Heart right ventricle (tissue), 16 donors: ENCODE results near the gene PAQR8. TPM values are rescaled to one million over a fixed set of nuclear protein-coding genes. Genes with fewer than 3 reads are reported as not detected.

Experiments used
- ATAC-seq, 8 donors: fragments of 200-7000 bp; cut with Tn5 transposase; one replicate each; pipeline ENCODE4 v1.9.1; 2020; ENCODE audit warnings: mild to moderate bottlenecking in 8 of 8, moderate library complexity in 8 of 8, moderate number of reproducible peaks in 1 of 8
- DNase-seq, 2 donors: peaks; one replicate each; pipeline ENCODE4 v3.0.0-alpha.2; 2020
- H3K27ac ChIP-seq, 10 donors: fragments of 200-600 bp; sonication (generic) in 2 of 10; one replicate each; pipeline versions ENCODE4 v1.5.0 to v1.8.0; 2020 to 2022; ENCODE audit warnings: mild to moderate bottlenecking in 3 of 10
- H3K27me3 ChIP-seq, 7 donors: fragments of 200-600 bp; one replicate each; pipeline ENCODE4 v1.8.0; 2021 to 2022; ENCODE audit warnings: mild to moderate bottlenecking in 2 of 7
- H3K36me3 ChIP-seq, 9 donors: fragments of 200-600 bp; sonication (generic) in 1 of 9; one replicate each; pipeline versions ENCODE4 v1.5.0 to v1.8.0; 2020 to 2022; ENCODE audit warnings: mild to moderate bottlenecking in 2 of 9
- H3K4me1 ChIP-seq, 9 donors: fragments of 200-600 bp; sonication (generic) in 1 of 9; one replicate each; pipeline versions ENCODE4 v1.5.0 to v1.8.0; 2020 to 2022; ENCODE audit warnings: mild to moderate bottlenecking in 4 of 9
- H3K4me3 ChIP-seq, 10 donors: fragments of 200-600 bp; sonication (generic) in 2 of 10; one replicate each; pipeline versions ENCODE4 v1.5.0 to v1.8.0; 2020 to 2022; ENCODE audit warnings: mild to moderate bottlenecking in 7 of 10, moderate library complexity in 2 of 10
- H3K9me3 ChIP-seq, 11 donors: fragments of 200-600 bp in 10 of 11; sonication (generic) in 2 of 11; one replicate each; pipeline versions ENCODE4 v1.5.0 to v1.8.0; 2013 to 2022; ENCODE audit warnings: mild to moderate bottlenecking in 2 of 11, control low read depth in 1 of 11, moderate library complexity in 1 of 11
- WGBS, 2 donors: extraction: QIAGEN DNeasy Blood & Tissue Kit; methylation state at CpG; one replicate each; pipeline ENCODE4 v1.1.7; 2013; ENCODE audit warnings: inconsistent platforms in 1 of 2; 5-methylcytosine and 5-hydroxymethylcytosine counted together
- intact Hi-C, 10 donors: fragments of 100-400 bp; cut with DNase I; formaldehyde crosslinking; loops; one replicate each; pipeline versions ENCODE4 v1.11.1 to v1.14.2; 2022
- polyA plus RNA-seq, 2 donors: library from polyadenylated mRNA; stranded (reverse); fragments of 200-250 nt; gene quantifications; one replicate each; pipeline ENCODE4 v1.2.3, GENCODE V29; 2013
- total RNA-seq, 10 donors: library from RNA; stranded (reverse); fragmentation: NEBNext Ultra II Directional in 3 of 10; extraction: Animal tissue kit (Norgen Biotek cat#: 25700) in 3 of 10; gene quantifications; one replicate each; pipeline versions ENCODE4 v1.2.1 to v1.2.4, GENCODE V29; 2021 to 2023
- TF ChIP-seq, protein P1 (sequence below), 9 donors: fragments of 200-600 bp; sonication (generic) in 2 of 9; IDR thresholded peaks; one replicate each; pipeline versions ENCODE4 v1.5.0 to v1.8.0; 2021 to 2022; ENCODE audit warnings: antibody characterized with exemption in 9 of 9, mild to moderate bottlenecking in 5 of 9, moderate library complexity in 1 of 9
- donor health status: Arrhythmogenic right ventricular cardiomyopathy.
- donor health status: ischemic (EF 13 %, LVEDD 7.1; RV severe dilation, severe dysfunction).
- donor health status: healthy with polysubstance abuse.
- donor health status: DM: no; HTN: yes; CAD: no.
- donor health status: DM: no; HTN: no; CAD: no.
- donor health status: ischemic (EF 25% LVEDD 6.9; RV normal size, moderate dysfunction).
- donor health status: ischemic (EF 25% LVEDD 5.7; RV mildly dilated, moderate dysfunction).
- donor health status: healthy.
- donor health status: DM: yes; HTN: yes; CAD: no.
- donor health status: Ischemic cardiomyopathy.
- donor health status: ischemic (EF 35%, LVEDD 5.7; RV mildly dilated, moderate dysfunction).
- donor health status: nonischemic (EF 11% LVEDD 7.7; RV severe dilation, severe dysfunction).
- donor health status: DM: yes; HTN: yes; CAD: no.
- donor health status: PGD.
- donor health status: ischemic (EF 29% LVEDD 5.4; RV normal size, mild dysfunction).
- donor health status: nonischemic (EF 23%, LVEDD 6.1; RV moderate dilation, normal function).

Gene PAQR8
- total and polyA plus RNA-seq, 12 donors: 1.0 to 6.3 (median 2.8) TPM

DNA sequence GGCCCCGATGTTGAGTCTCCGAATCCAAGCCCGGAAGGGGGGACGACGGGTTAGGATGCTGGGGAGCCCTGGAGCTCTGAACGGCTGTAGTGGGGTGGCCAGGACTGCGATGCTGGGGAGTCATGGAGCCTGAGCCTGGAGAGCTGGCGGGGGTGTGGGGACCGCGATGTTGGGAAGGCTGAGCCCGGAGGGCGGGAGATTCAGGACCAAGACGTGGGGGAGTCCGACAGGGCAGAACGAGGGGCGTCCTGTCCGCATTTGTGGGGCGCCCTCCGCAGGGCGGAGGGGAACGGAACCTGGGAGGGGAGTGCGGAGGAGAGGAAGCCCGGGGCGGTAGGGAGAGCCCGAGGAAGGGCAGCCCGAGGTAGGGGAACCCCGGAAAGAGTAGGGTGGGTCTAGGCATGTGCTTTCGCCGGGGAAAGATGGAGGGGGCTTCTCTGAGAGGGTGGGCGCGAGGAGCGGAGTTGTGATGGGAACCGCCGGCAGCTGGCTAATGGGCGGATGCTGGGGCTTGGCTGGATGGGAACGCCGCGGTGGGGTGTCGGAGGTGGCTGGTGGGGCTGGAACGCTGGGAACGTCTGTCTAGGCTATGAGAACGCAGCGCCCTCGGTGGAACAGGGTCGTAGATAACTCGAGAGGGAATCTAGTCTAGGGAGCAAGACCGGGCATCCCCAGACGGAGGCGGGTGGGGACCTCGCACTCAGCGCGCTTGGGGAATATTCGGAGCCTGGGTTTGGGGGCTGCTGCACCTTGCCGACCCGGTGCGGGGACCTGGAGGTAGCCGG, 684 bp downstream of the PAQR8 start:
- TF ChIP-seq, protein P1, sequence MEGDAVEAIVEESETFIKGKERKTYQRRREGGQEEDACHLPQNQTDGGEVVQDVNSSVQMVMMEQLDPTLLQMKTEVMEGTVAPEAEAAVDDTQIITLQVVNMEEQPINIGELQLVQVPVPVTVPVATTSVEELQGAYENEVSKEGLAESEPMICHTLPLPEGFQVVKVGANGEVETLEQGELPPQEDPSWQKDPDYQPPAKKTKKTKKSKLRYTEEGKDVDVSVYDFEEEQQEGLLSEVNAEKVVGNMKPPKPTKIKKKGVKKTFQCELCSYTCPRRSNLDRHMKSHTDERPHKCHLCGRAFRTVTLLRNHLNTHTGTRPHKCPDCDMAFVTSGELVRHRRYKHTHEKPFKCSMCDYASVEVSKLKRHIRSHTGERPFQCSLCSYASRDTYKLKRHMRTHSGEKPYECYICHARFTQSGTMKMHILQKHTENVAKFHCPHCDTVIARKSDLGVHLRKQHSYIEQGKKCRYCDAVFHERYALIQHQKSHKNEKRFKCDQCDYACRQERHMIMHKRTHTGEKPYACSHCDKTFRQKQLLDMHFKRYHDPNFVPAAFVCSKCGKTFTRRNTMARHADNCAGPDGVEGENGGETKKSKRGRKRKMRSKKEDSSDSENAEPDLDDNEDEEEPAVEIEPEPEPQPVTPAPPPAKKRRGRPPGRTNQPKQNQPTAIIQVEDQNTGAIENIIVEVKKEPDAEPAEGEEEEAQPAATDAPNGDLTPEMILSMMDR (IDR thresholded peaks at IDR 0.05): peak in 2 of 9 donors; percentile 10 to 20
- intact Hi-C loops: loop anchor here in 5 of 10 donors (2.0 to 5.0 kb wide), 4 partner anchors 35 to 80 kb away; partner anchors contain the start of gene MCM3 (in 3 of the 5)
- peaks cover 0 to 36% (median 17%) of the 10 kb centered on the region in 9 donors for H3K4me1 ChIP-seq
- H3K9me3 ChIP-seq: no peaks in the 10 kb centered on the region
- H3K36me3 ChIP-seq: peaks cover 0 to 6% (median 0%) of the 10 kb centered on the region in 9 donors
- ATAC-seq (peak; percentile 30 to 67 (median 40)), DNase-seq (peak; percentile 25 to 28)
- WGBS, 2 donors: 1 to 2% methylated on average over 57 of the region's 57 CpGs
- peak overlapping the region; percentile 66 to 93 (median 80) for H3K27ac ChIP-seq
- peak overlapping the region; percentile 73 to 93 (median 89) for H3K4me3 ChIP-seq
- H3K27me3 ChIP-seq: no peaks in the 10 kb centered on the region

DNA sequence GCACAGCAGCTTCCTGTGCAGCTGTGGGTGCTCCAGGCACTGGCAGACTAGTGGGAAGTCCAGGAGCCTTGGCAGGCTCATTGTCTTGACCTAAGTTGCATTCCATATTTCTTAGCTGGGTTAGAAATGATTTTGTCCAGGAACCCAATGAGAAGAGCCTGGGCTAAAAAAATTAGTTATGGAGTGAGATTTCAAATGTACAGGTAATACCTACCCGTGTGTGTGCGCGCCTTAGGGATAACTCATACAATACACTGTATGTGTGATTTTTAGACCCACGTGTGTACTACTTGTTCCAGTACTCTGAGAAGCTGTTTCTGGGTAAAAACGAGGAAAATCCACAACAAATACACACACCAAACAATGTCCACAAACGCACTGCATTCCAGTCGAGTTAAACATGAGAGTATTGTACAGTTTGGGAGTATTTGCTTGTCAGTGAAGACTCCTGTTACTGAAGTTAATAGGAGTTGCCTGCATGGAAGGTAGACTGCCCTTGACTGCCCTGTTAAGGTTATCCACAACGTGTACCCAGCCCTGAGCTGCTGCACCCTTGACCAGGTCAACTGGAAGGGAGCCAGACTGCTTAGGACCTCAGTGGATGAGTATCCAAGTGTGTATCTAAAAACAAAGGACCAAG, 1.4 kb downstream of the PAQR8 start:
- no peaks in the 10 kb centered on the region for H3K9me3 ChIP-seq
- TF ChIP-seq, protein P1 (IDR thresholded peaks at IDR 0.05): no peak
- H3K4me1 ChIP-seq: peaks cover 0 to 36% (median 17%) of the 10 kb centered on the region in 9 donors
- WGBS, 2 donors: 62 to 63% methylated on average over 8 of the region's 8 CpGs
- H3K27ac ChIP-seq: peak overlapping the region in 3 of 10 donors; percentile 73 to 93 (median 83)
- H3K4me3 ChIP-seq: peak overlapping the region in 9 of 10 donors; percentile 73 to 93 (median 91)
- DNase-seq (no peak), ATAC-seq (peak in 1 of 8 donors; percentile 17)
- intact Hi-C loops: loop anchor here in 5 of 10 donors (2.0 to 5.0 kb wide), 4 partner anchors 34 to 81 kb away; partner anchors contain the start of gene MCM3 (in 3 of the 5)
- peaks cover 0 to 12% (median 0%) of the 10 kb centered on the region in 9 donors for H3K36me3 ChIP-seq
- H3K27me3 ChIP-seq: no peaks in the 10 kb centered on the region

DNA sequence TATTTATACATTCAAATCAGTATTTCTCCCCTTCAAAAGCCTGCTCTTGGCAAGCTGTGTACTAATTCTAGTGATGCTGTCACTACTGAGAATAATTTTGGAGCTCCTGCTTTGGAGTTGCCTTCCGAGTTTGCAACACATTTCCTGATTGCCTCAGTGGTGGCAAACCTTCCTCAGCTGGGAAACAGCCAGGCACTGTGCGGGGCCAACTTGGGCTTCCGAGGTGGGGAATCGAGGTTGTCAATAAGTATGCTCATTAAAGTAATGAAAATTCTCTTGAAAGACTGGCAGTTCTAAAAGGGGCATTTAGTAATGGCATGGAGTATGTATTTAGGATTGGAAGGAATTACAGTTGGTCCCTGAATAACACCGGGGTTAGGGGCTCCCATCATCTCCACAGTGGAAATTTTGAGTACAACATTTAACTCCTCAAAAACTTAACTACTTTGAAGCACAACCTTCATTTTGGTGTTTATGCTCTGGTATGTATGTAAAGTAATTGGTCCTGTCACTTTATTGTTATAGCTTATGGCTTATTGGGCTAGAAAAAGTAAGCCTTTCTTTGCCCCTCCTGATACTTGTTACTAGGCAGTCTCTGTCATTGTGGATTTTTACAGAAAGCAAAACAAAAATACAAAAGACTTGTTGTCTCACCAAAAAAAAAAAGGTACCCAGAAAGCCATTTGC, 2.7 kb downstream of the PAQR8 start:
- H3K4me1 ChIP-seq: peaks cover 0 to 36% (median 17%) of the 10 kb centered on the region in 9 donors
- 80 to 86% methylated on average over 5 of the region's 5 CpGs for WGBS, 2 donors
- no peak overlapping the region for H3K27ac ChIP-seq
- TF ChIP-seq, protein P1 (IDR thresholded peaks at IDR 0.05): no peak
- DNase-seq (no peak), ATAC-seq (no peak)
- H3K27me3 ChIP-seq: no peaks in the 10 kb centered on the region
- intact Hi-C loops: loop anchor here in 4 of 10 donors (5.0 kb wide), 3 partner anchors 33 to 82 kb away; partner anchors contain the start of gene MCM3 (in 1 of the 4)
- H3K36me3 ChIP-seq: peaks cover 0 to 12% (median 0%) of the 10 kb centered on the region in 9 donors
- no peaks in the 10 kb centered on the region for H3K9me3 ChIP-seq
- no peak overlapping the region for H3K4me3 ChIP-seq

DNA sequence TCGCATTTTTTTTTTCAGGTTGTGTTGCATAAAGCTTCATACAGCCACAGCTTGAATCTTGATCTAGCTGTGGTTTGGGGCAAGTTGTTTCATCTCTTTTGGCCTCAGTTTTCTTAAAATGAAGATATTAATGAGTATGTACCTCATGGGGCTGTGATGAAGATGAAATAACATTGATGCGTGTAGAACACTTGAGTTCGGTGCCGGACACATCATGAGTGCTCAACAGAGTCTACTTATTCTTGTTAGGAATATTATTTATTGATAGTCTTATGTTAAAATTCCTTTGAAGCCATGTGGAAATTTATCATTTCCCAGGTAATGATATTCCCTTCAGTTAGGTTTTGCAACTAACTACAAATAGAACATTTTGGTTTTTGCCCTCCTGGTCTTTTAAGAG, 3.4 kb downstream of the PAQR8 start:
- DNase-seq: no peak
- Histone ChIP-seq H3K9me3 (no peaks in the 10 kb centered on the region), H3K4me1 (peaks cover 0 to 32% (median 17%) of the 10 kb centered on the region in 9 donors), H3K4me3 (no peak overlapping the region), H3K36me3 (peaks cover 0 to 12% (median 0%) of the 10 kb centered on the region in 9 donors), H3K27me3 (no peaks in the 10 kb centered on the region), H3K27ac (no peak overlapping the region)
- ATAC-seq: no peak
- WGBS, 2 donors: 92 to 95% methylated on average over 4 of the region's 4 CpGs
- intact Hi-C loops: no loop called here
- TF ChIP-seq, protein P1 (IDR thresholded peaks at IDR 0.05): no peak
